ENCODE results near the gene GRK7. TPM values are rescaled to one million over a fixed set of nuclear protein-coding genes. Genes with fewer than 3 reads are reported as not detected.
"Not testable (repeated sequence)": the region's sequence is repeated elsewhere in the genome, so short reads cannot be mapped to it uniquely, and the experiment has no call there.

Gene GRK7
- total RNA-seq, 1 donor from 2014 or later = 0.98 TPM

GRCh38 chr3:141796889-141797781 lies 33.9 kb downstream of the GRK7 start:
- no peak for DNase-seq (ENCODE audit: extremely low spot score in 2 of 2)
- intact Hi-C loops (cut with DNase I) = no loop called here

GRCh38 chr3:141797819-141798447 lies 34.7 kb downstream of the GRK7 start:
- TF ChIP-seq POLR2A (IDR thresholded peaks at IDR 0.05) (no peak), CTCF (IDR thresholded peaks at IDR 0.05) (no peak), POLR2AphosphoS5 (IDR thresholded peaks at IDR 0.05; ENCODE audit: insufficient read depth in 1 of 2, low read depth in 1 of 2) (no peak)
- Histone ChIP-seq H3K4me1 (peaks cover 31% of the 10 kb centered on the region), H3K27ac (peak overlapping the region; percentile 90), H3K4me3 (peak overlapping the region; percentile 38 to 48), H3K27me3 (no peaks in the 10 kb centered on the region), H3K9me3 (no peaks in the 10 kb centered on the region), H3K36me3 (no peaks in the 10 kb centered on the region)
- no peak for DNase-seq (ENCODE audit: extremely low spot score in 2 of 2)
- intact Hi-C loops (cut with DNase I) = no loop called here

More at GRCh38 chr3:141796889-141797781, 33.9 kb downstream of the GRK7 start:
- no peaks in the 10 kb centered on the region for H3K27me3 ChIP-seq
- peak overlapping the region; percentile 38 to 48 for H3K4me3 ChIP-seq
- TF ChIP-seq POLR2AphosphoS5 (IDR thresholded peaks at IDR 0.05; ENCODE audit: insufficient read depth in 1 of 2, low read depth in 1 of 2) = peak in 1 of 2 donors; percentile 53
- TF ChIP-seq CTCF (IDR thresholded peaks at IDR 0.05) = no peak
- TF ChIP-seq POLR2A (IDR thresholded peaks at IDR 0.05) = no peak
- H3K4me1 ChIP-seq = peaks cover 31% of the 10 kb centered on the region
- H3K36me3 ChIP-seq = no peaks in the 10 kb centered on the region
- peak overlapping the region; percentile 90 for H3K27ac ChIP-seq
- no peaks in the 10 kb centered on the region for H3K9me3 ChIP-seq

GRCh38 chr3:141798448-141798845 lies 35.2 kb downstream of the GRK7 start:
- TF ChIP-seq POLR2A (IDR thresholded peaks at IDR 0.05) = no peak
- no peak for TF ChIP-seq CTCF (IDR thresholded peaks at IDR 0.05)
- TF ChIP-seq POLR2AphosphoS5 (IDR thresholded peaks at IDR 0.05; ENCODE audit: insufficient read depth in 1 of 2, low read depth in 1 of 2) = no peak
- Histone ChIP-seq H3K4me3 (no peak overlapping the region), H3K27me3 (no peaks in the 10 kb centered on the region), H3K36me3 (no peaks in the 10 kb centered on the region), H3K4me1 (peaks cover 31% of the 10 kb centered on the region), H3K27ac (no peak overlapping the region), H3K9me3 (no peaks in the 10 kb centered on the region)
- DNase-seq (ENCODE audit: extremely low spot score in 2 of 2) = no peak
- intact Hi-C loops (cut with DNase I) = no loop called here

- Histone ChIP-seq H3K4me3 (no peak overlapping the region), H3K4me1 (peaks cover 16% of the 10 kb centered on the region), H3K27ac (no peak overlapping the region), H3K36me3 (no peaks in the 10 kb centered on the region), H3K9me3 (no peaks in the 10 kb centered on the region), H3K27me3 (no peaks in the 10 kb centered on the region)
- DNase-seq (ENCODE audit: extremely low spot score in 2 of 2) = no peak
- intact Hi-C loops (cut with DNase I) = no loop called here
- TF ChIP-seq CTCF (IDR thresholded peaks at IDR 0.05) = no peak
- TF ChIP-seq POLR2AphosphoS5 (IDR thresholded peaks at IDR 0.05; ENCODE audit: insufficient read depth in 1 of 2, low read depth in 1 of 2) = no peak
- TF ChIP-seq POLR2A (IDR thresholded peaks at IDR 0.05) = no peak
Measured at GRCh38 chr3:141802316-141803077, 39.3 kb downstream of the GRK7 start.

GRCh38 chr3:141803538-141803937 lies 40.3 kb downstream of the GRK7 start:
- intact Hi-C loops (cut with DNase I); H3K4me1 ChIP-seq; H3K27me3 ChIP-seq; H3K4me3 ChIP-seq; H3K9me3 ChIP-seq; H3K27ac ChIP-seq; H3K36me3 ChIP-seq; DNase-seq (ENCODE audit: extremely low spot score in 2 of 2): not testable (repeated sequence)

Data from vagina (tissue), 2 donors.